T-helper 9 cell (primary cell): ENCODE measurements around the gene MALL.
"Not testable (repeated sequence)": the region's sequence is repeated elsewhere in the genome, so short reads cannot be mapped to it uniquely, and the experiment has no call there.

ENCODE experiments used
- DNase-seq: peaks from one replicate; pipeline ENCODE4 v3.0.0-alpha.2; 2020
- total RNA-seq, 2 donors: gene quantifications; one replicate each; lab custom pipeline; 2026; lab: John Stamatoyannopoulos, UW

The MALL gene
- total RNA-seq: 0 reads per million in 2 donors

DNA sequence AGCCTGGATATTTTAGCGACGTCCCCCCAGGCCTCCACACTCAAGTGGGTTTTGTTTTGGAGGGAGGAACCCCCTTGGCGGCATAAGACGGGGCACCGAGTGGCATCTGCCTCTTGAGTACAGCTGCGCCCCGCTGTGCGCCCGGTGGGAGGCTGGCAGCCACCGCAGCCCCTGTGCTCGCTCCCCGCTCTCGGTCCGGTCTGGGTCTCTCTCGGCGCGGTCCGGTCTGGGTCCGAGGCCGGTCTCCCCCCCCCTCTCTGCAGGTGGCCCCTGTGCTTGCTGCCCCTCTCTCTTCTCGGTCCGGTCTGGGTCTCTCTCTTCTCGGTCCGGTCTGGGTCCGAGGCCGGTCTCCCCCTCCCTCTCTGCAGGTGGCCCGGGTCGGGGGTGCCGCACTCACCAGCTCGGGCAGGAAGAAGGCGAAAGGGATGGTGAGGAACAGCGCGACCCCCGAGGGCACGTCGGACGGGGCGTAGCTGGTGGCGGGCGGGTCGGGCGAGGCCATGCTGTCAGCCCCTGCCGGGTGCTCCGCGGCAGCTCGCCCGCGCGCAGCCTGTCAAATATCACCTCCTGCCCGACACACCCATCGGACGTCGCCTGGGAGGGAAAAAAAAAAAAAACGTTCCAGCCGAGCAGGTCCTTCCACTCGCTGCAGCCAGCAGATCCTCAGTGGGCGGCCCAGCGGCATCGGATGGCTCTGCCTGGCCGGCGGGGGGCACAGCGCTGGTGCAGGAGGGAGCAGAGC, at the start of gene MALL:
TSS of gene MALL (minus strand) at position 532 of the 742 bp plus-strand sequence. CDS start at position 502, 30 bp downstream.
- DNase-seq: no peak

GRCh38 chr2:110157153-110157793, 41.7 kb upstream of the MALL start:
- no peak for DNase-seq

- not testable (repeated sequence) for DNase-seq
Observed at GRCh38 chr2:110154828-110155227, 39.2 kb upstream of the MALL start.

DNA sequence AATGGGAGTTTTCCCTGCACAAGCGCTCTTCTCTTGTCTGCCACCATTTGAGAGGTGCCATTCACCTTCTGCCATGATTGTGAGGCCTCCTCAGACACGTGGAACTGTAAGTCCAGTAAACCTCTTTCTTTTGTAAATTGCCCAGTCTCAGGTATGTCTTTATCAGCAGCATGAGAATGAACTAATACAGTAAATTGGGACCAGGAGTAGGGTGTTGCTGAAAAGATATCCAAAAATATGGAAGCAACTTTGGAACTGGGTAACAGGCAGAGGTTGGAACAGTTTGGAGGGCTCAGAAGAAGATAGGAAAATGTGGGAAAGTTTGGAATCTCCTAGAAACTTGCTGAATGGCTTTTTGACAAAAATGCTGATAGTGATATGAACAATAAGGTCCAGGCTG, 38.6 kb upstream of the MALL start:
- not testable (repeated sequence) for DNase-seq

- no peak for DNase-seq
Observed at GRCh38 chr2:110153416-110153815, 37.8 kb upstream of the MALL start.

GRCh38 chr2:110152943-110153342, 37.3 kb upstream of the MALL start:
- DNase-seq: no peak

- no peak for DNase-seq
Observed at GRCh38 chr2:110149330-110150220, 34.0 kb upstream of the MALL start.

- DNase-seq: no peak
Observed at GRCh38 chr2:110146945-110147332, 31.3 kb upstream of the MALL start.

- no peak for DNase-seq
Observed at GRCh38 chr2:110146183-110146944, 30.7 kb upstream of the MALL start.

- DNase-seq: no peak
Observed at GRCh38 chr2:110143982-110144381, 28.4 kb upstream of the MALL start.

DNA sequence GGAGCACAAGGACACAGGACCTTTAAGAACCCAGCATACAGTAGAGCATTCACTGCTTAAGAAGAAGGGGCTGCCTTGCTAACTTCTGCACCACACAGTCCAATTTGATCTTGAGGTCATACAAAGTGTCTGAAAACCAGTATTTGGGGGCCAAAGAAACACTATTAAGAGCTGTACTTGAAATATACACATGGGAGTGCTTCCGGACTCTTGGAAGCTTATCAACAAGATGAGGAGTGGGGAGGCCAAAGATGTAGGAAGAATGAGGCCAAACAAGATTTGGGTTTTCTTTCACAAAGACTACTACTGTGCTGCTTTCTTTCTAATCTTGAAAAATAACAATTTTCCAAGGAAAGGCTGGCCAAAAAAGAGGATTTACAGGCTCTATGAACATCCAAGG, 24.8 kb upstream of the MALL start:
- no peak for DNase-seq

DNA sequence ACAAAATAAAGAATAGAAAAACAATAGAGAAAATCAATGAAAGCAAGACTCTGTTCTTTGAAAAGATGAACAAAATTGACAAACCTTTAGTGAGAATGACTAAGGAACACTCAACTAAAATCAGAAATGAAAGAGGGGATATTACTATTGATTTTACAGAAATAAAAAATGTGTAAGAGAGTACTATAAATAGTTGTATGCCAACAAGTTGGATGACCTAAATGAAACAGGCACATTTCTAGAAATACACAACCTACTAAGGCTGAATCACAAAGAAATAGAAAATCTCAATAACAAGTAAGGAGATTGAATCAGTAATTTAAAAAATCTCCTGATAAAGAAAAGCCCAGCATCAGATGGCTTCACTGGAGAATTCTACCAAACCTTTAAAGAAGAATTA, 18.4 kb upstream of the MALL start:
- DNase-seq: no peak

GRCh38 chr2:110131166-110131565, 15.5 kb upstream of the MALL start:
- no peak for DNase-seq

DNA sequence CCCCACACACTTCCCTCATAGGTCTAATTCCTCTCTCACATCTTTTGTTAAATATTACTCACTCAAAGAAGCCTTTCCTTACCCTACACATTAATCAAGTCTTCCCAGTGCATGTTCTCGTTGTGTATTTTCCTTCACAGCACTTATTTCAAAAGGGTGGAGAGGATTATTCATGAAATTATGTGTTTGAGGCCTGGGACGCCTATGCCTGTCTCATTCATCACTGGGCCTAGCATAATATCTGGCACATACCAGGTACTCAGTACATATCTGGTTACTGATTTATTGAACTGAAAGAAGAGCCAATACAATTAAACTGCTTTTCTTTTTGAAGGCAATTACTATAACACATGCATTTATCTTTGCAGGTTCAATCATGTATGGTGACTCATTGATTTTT, 15.1 kb upstream of the MALL start:
- DNase-seq: no peak

GRCh38 chr2:110126906-110127305, 11.3 kb upstream of the MALL start:
- no peak for DNase-seq

- DNase-seq: no peak
Observed at GRCh38 chr2:110126086-110126773, 10.6 kb upstream of the MALL start.

GRCh38 chr2:110124939-110125691, 9.5 kb upstream of the MALL start:
- DNase-seq: no peak

- no peak for DNase-seq
Observed at GRCh38 chr2:110124038-110124825, 8.6 kb upstream of the MALL start.

DNA sequence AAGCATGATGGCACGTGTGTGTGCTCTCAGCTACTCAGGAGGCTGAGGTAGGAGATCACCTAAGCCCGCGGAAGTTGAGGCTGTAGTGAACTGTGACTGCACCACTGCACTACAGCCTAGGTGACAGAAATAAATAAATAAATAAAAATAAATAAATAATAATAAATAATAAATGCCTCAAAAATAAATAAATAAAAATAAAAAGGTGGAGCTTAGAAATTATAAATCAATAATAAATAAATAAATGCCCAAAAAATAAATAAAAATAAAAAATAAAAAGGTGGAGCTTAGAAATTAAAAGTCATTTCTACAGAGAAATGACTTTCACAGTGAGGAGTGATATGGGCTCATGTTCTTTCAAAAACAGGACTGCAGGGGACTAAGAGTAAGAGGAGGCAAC, 6.0 kb upstream of the MALL start:
- no peak for DNase-seq

DNA sequence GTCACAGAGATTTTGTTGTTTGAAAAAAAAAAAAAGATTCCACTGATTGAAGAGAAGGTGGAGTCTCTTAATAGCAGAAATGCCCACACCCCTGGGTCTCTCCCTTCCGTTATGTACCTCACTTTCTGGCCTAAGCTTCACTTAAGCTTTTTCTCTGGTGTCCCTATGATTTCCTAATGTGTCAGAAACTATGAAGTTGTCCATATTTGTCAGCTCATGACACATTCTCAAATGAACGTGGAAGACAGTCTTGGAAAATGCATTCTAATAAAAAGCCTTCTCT, 5.4 kb upstream of the MALL start:
- DNase-seq: no peak
